NCI-H82 treated with DMSO at 0.1 percent for 48 hours (cell line): ENCODE measurements around the gene BNIP1.
"Not testable (repeated sequence)": the region's sequence is repeated elsewhere in the genome, so short reads cannot be mapped to it uniquely, and the experiment has no call there.

Experiments used
- DNase-seq: peaks from one replicate; lab custom pipeline; 2025; ENCODE audit not compliant: unreplicated experiment; lab: John Stamatoyannopoulos, UW

Gene BNIP1

GRCh38 chr5:173144200-173145176, at the start of gene BNIP1:
Gene BNIP1, plus strand, starts transcription at chr5:173144531. Its CDS starts 15 bp downstream, at chr5:173144546.
- peak; percentile 61 for DNase-seq

GRCh38 chr5:173098787-173099186, 45.5 kb upstream of the BNIP1 start:
- no peak for DNase-seq

- no peak for DNase-seq
Observed at GRCh38 chr5:173099461-173099860, 44.9 kb upstream of the BNIP1 start.

- no peak for DNase-seq
Observed at GRCh38 chr5:173101245-173101644, 43.1 kb upstream of the BNIP1 start.

GRCh38 chr5:173103411-173103810, 40.9 kb upstream of the BNIP1 start:
- DNase-seq, result no peak

GRCh38 chr5:173108914-173109313, 35.4 kb upstream of the BNIP1 start:
- DNase-seq, result no peak

- DNase-seq, result no peak
Observed at GRCh38 chr5:173114536-173114935, 29.8 kb upstream of the BNIP1 start.

GRCh38 chr5:173119719-173120118, 24.6 kb upstream of the BNIP1 start:
- no peak for DNase-seq

- DNase-seq, result no peak
Observed at GRCh38 chr5:173123416-173123815, 20.9 kb upstream of the BNIP1 start.

- DNase-seq, result not testable (repeated sequence)
Observed at GRCh38 chr5:173132166-173132565, 12.2 kb upstream of the BNIP1 start.

- no peak for DNase-seq
Observed at GRCh38 chr5:173138707-173139106, 5.6 kb upstream of the BNIP1 start.

- DNase-seq, result no peak
Observed at GRCh38 chr5:173139631-173140030, 4.7 kb upstream of the BNIP1 start.

GRCh38 chr5:173140769-173141168, 3.6 kb upstream of the BNIP1 start:
- no peak for DNase-seq

- DNase-seq, result no peak
Observed at GRCh38 chr5:173143567-173143966, 764 bp upstream of the BNIP1 start.

GRCh38 chr5:173148354-173148753, 4.0 kb downstream of the BNIP1 start:
- no peak for DNase-seq

GRCh38 chr5:173152547-173152946, 8.2 kb downstream of the BNIP1 start:
- DNase-seq, result no peak

- no peak for DNase-seq
Observed at GRCh38 chr5:173153842-173154241, 9.5 kb downstream of the BNIP1 start.

- DNase-seq, result not testable (repeated sequence)
Observed at GRCh38 chr5:173154619-173155018, 10.3 kb downstream of the BNIP1 start.

- no peak for DNase-seq
Observed at GRCh38 chr5:173155912-173156311, 11.6 kb downstream of the BNIP1 start.

- DNase-seq, result no peak
Observed at GRCh38 chr5:173158366-173158765, 14.0 kb downstream of the BNIP1 start.

- no peak for DNase-seq
Observed at GRCh38 chr5:173159256-173159655, 14.9 kb downstream of the BNIP1 start.

- DNase-seq, result no peak
Observed at GRCh38 chr5:173161148-173161547, 16.8 kb downstream of the BNIP1 start.

- no peak for DNase-seq
Observed at GRCh38 chr5:173163219-173163618, 18.9 kb downstream of the BNIP1 start.
